ENCODE measurements around the gene NUDT3.

NUDT3 gene

GRCh38 chr6:34334796-34335416 lies 57.6 kb downstream of the NUDT3 start:
- Histone ChIP-seq H3K27ac (ENCODE audit: low read length) (no peak overlapping the region), H3F3A (ENCODE audit: insufficient read depth, low read length) (0 out of 2 replicates have a peak, but pooled peaks cover 3% of the 10 kb centered on the region), H3K9me3 (replicated peaks; ENCODE audit: insufficient read depth, low read length) (no peaks in the 10 kb centered on the region), H3K36me3 (replicated peaks; ENCODE audit: insufficient read depth, low read length) (no peaks in the 10 kb centered on the region), H3K9me2 (replicated peaks; ENCODE audit: insufficient read depth, low read length) (no peaks in the 10 kb centered on the region), H3K4me1 (ENCODE audit: low read length) (peaks cover 6% of the 10 kb centered on the region; the same call in 1 of the 2 replicates), H3K79me2 (ENCODE audit: low read length) (peaks cover 24% of the 10 kb centered on the region), H3K4me2 (ENCODE audit: low read depth, low read length) (no peak overlapping the region), H3K9ac (ENCODE audit: low read length) (no peak overlapping the region), H4K20me1 (ENCODE audit: insufficient read depth, low read length) (no peaks in the 10 kb centered on the region), H3K27me3 (replicated peaks; ENCODE audit: insufficient read depth, low read length) (no peaks in the 10 kb centered on the region), H2AFZ (ENCODE audit: low read length) (no peak overlapping the region), H3K4me3 (ENCODE audit: low read length) (no peak overlapping the region)
- TF ChIP-seq EZH2 (optimal IDR thresholded peaks at IDR 0.05; ENCODE audit: low read depth, low read length), result no peak
- TF ChIP-seq EZH2phosphoT487 (IDR thresholded peaks at IDR 0.05; ENCODE audit: low read length), result no peak
- no peak for TF ChIP-seq CTCF (IDR thresholded peaks at IDR 0.05; ENCODE audit: low read length)
- DNase-seq, result no peak

- Histone ChIP-seq H3K9ac (ENCODE audit: low read length) (no peak overlapping the region), H2AFZ (ENCODE audit: low read length) (no peak overlapping the region), H3K4me3 (ENCODE audit: low read length) (no peak overlapping the region), H4K20me1 (ENCODE audit: insufficient read depth, low read length) (no peaks in the 10 kb centered on the region), H3K4me1 (ENCODE audit: low read length) (peaks cover 6% of the 10 kb centered on the region; the same call in 1 of the 2 replicates), H3K9me3 (replicated peaks; ENCODE audit: insufficient read depth, low read length) (no peaks in the 10 kb centered on the region), H3K79me2 (ENCODE audit: low read length) (peaks cover 18% of the 10 kb centered on the region), H3F3A (ENCODE audit: insufficient read depth, low read length) (0 out of 2 replicates have a peak, but pooled peaks cover 3% of the 10 kb centered on the region), H3K27ac (ENCODE audit: low read length) (no peak overlapping the region), H3K27me3 (replicated peaks; ENCODE audit: insufficient read depth, low read length) (no peaks in the 10 kb centered on the region), H3K9me2 (replicated peaks; ENCODE audit: insufficient read depth, low read length) (no peaks in the 10 kb centered on the region), H3K36me3 (replicated peaks; ENCODE audit: insufficient read depth, low read length) (no peaks in the 10 kb centered on the region), H3K4me2 (ENCODE audit: low read depth, low read length) (no peak overlapping the region)
- TF ChIP-seq EZH2phosphoT487 (IDR thresholded peaks at IDR 0.05; ENCODE audit: low read length) (no peak), CTCF (IDR thresholded peaks at IDR 0.05; ENCODE audit: low read length) (no peak), EZH2 (optimal IDR thresholded peaks at IDR 0.05; ENCODE audit: low read depth, low read length) (no peak)
- DNase-seq, result no peak
Observed at GRCh38 chr6:34333858-34334257, 58.6 kb downstream of the NUDT3 start.

- Histone ChIP-seq H3K4me2 (ENCODE audit: low read depth, low read length) (no peak overlapping the region), H3K9ac (ENCODE audit: low read length) (no peak overlapping the region)
Observed at GRCh38 chr6:34332251-34333198, 59.9 kb downstream of the NUDT3 start.

More at GRCh38 chr6:34332251-34333198, 59.9 kb downstream of the NUDT3 start:
- Histone ChIP-seq H3K9me2 (replicated peaks; ENCODE audit: insufficient read depth, low read length) (no peaks in the 10 kb centered on the region), H4K20me1 (ENCODE audit: insufficient read depth, low read length) (no peaks in the 10 kb centered on the region), H3K79me2 (ENCODE audit: low read length) (peaks cover 9% of the 10 kb centered on the region; the same call in 1 of the 2 replicates), H2AFZ (ENCODE audit: low read length) (no peak overlapping the region), H3K4me3 (ENCODE audit: low read length) (no peak overlapping the region), H3K27ac (ENCODE audit: low read length) (no peak overlapping the region), H3K36me3 (replicated peaks; ENCODE audit: insufficient read depth, low read length) (no peaks in the 10 kb centered on the region), H3F3A (ENCODE audit: insufficient read depth, low read length) (0 out of 2 replicates have a peak, but pooled peaks cover 2% of the 10 kb centered on the region), H3K4me1 (ENCODE audit: low read length) (peaks cover 2% of the 10 kb centered on the region; the same call in 1 of the 2 replicates), H3K27me3 (replicated peaks; ENCODE audit: insufficient read depth, low read length) (no peaks in the 10 kb centered on the region), H3K9me3 (replicated peaks; ENCODE audit: insufficient read depth, low read length) (no peaks in the 10 kb centered on the region)
- no peak for DNase-seq
- TF ChIP-seq EZH2 (optimal IDR thresholded peaks at IDR 0.05; ENCODE audit: low read depth, low read length) (no peak), CTCF (IDR thresholded peaks at IDR 0.05; ENCODE audit: low read length) (no peak), EZH2phosphoT487 (IDR thresholded peaks at IDR 0.05; ENCODE audit: low read length) (no peak)
